Panc1 (cell line): ENCODE data around the gene CILP2.

Experiments used
- POLR2AphosphoS5 ChIP-seq: IDR thresholded peaks from 2 replicates; pipeline ENCODE4 v1.6.1; 2012; ENCODE audit warnings: mild to moderate bottlenecking, low read depth, low read length, moderate library complexity
- TF ChIP-seq, protein P1 (sequence below): fragments of 450-650 bp; IDR thresholded peaks from 2 replicates; pipeline ENCODE4 v1.5.1; 2017; ENCODE audit warnings: mild to moderate bottlenecking

DNA sequence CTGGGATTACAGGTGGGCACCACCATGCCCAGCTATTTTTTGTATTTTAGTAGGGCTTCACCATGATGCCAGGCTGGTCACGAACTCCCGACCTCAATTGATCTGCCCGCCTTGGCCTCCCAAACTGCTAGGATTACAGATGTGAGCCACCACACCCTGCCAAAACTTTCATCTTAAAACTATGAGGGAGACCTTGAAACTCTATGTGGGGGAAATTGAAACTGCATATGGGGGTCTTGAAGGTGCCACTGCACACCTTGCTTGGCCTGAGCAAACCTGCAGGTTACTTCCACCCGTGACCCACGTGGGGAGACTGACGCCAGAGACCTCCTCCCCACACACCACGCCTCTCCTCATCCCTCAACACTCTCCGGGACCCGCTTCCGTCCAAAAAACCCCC lies 15.6 kb downstream of the CILP2 start:
- TF ChIP-seq, protein P1, sequence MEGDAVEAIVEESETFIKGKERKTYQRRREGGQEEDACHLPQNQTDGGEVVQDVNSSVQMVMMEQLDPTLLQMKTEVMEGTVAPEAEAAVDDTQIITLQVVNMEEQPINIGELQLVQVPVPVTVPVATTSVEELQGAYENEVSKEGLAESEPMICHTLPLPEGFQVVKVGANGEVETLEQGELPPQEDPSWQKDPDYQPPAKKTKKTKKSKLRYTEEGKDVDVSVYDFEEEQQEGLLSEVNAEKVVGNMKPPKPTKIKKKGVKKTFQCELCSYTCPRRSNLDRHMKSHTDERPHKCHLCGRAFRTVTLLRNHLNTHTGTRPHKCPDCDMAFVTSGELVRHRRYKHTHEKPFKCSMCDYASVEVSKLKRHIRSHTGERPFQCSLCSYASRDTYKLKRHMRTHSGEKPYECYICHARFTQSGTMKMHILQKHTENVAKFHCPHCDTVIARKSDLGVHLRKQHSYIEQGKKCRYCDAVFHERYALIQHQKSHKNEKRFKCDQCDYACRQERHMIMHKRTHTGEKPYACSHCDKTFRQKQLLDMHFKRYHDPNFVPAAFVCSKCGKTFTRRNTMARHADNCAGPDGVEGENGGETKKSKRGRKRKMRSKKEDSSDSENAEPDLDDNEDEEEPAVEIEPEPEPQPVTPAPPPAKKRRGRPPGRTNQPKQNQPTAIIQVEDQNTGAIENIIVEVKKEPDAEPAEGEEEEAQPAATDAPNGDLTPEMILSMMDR, result no peak
- TF ChIP-seq POLR2AphosphoS5, result no peak
